ENCODE results near the gene RAD21L1.

DNA sequence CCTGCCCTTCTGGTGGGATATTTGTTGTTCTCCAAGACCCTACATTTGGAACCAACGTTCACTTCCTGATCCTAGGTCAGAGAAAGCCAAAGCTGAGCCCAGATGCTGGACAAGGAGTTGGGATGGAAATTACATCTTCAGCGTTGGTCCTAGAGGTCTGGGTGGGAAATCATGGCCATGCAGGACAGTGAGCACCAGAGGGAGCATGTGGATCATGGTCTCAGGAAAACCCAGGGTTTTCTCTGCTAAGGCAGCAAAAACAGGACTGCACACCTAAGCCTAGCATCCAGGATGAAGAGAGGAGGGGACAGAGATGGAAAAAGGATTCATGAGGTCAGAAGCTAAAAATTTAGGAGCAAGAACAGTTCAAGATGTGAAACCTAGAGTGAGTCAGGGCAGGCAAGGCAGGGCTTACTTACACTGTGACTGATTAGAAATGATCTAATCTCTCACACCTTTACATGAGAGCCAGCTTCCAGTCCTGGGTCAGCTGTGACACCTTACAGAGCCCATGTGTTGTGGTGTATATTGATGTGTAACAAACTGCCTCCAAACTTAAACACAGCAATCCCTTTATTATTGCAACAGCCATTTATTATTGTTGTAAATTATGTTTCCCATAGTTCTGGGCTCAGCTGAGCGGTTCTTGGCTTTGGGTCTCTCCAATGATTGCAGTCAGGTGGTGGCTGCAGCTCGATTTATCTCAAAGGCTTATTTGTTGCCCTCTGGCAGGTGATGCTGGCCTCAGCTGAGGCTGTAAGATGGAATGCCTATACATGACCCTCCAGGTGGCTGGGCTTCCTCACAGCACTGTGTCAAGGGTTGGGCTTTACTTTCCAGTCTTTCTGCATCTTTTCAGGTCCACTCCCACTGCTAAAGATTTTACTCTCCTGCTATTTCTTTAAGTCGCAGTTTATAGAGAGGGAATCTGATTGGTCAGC, 16.1 kb upstream of the RAD21L1 start:
- TF ChIP-seq, protein P1, sequence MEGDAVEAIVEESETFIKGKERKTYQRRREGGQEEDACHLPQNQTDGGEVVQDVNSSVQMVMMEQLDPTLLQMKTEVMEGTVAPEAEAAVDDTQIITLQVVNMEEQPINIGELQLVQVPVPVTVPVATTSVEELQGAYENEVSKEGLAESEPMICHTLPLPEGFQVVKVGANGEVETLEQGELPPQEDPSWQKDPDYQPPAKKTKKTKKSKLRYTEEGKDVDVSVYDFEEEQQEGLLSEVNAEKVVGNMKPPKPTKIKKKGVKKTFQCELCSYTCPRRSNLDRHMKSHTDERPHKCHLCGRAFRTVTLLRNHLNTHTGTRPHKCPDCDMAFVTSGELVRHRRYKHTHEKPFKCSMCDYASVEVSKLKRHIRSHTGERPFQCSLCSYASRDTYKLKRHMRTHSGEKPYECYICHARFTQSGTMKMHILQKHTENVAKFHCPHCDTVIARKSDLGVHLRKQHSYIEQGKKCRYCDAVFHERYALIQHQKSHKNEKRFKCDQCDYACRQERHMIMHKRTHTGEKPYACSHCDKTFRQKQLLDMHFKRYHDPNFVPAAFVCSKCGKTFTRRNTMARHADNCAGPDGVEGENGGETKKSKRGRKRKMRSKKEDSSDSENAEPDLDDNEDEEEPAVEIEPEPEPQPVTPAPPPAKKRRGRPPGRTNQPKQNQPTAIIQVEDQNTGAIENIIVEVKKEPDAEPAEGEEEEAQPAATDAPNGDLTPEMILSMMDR (IDR thresholded peaks at IDR 0.05; ENCODE audit: low read depth, low read length, poor library complexity, severe bottlenecking) = no peak
- TF ChIP-seq EZH2phosphoT487 (IDR thresholded peaks at IDR 0.05; ENCODE audit: borderline replicate concordance, low read length) = no peak

Measured in DOHH2 (cell line).